T47D (cell line): ENCODE data around the gene COLQ.

Source experiments
- DNase-seq, 2 experiments: peaks; one replicate each; pipeline versions ENCODE4 v3.0.0 to v3.0.0-alpha.2; 2011 to 2012; ENCODE audit warnings: low read depth in 1 of 2, low spot score in 1 of 2
- JUND ChIP-seq: IDR thresholded peaks from 2 replicates; pipeline ENCODE4 v1.6.1; 2012; ENCODE audit warnings: low read depth
- in situ Hi-C: cut with HindIII; loops from 2 replicates; pipeline ENCODE4 v1.10.0; 2016; ENCODE audit warnings: low sequenced_read_pairs, low pct_unique_long_range_greater_than_20kb

Gene COLQ

GRCh38 chr3:15513810-15514662 lies 7.5 kb downstream of the COLQ start:
- in situ Hi-C loops = no loop called here
- TF ChIP-seq JUND = no peak

GRCh38 chr3:15513116-15513515 lies 8.4 kb downstream of the COLQ start:
- TF ChIP-seq JUND = no peak
- no peak for DNase-seq
- in situ Hi-C loops = no loop called here

More at GRCh38 chr3:15513810-15514662, 7.5 kb downstream of the COLQ start:
- no peak for DNase-seq

- DNase-seq = no peak
- no peak for TF ChIP-seq JUND
- in situ Hi-C loops = no loop called here
These were observed 9.3 kb downstream of the COLQ start for GRCh38 chr3:15512166-15512565.

- in situ Hi-C loops = no loop called here
- DNase-seq = no peak
- no peak for TF ChIP-seq JUND
These were observed 10.3 kb downstream of the COLQ start for GRCh38 chr3:15511156-15511555.

- DNase-seq = no peak
- no peak for TF ChIP-seq JUND
- in situ Hi-C loops = no loop called here
These were observed 11.0 kb downstream of the COLQ start for GRCh38 chr3:15510493-15510892.

GRCh38 chr3:15506571-15506970 lies 14.9 kb downstream of the COLQ start:
- in situ Hi-C loops = no loop called here
- TF ChIP-seq JUND = no peak

GRCh38 chr3:15505479-15506165 lies 15.9 kb downstream of the COLQ start:
- DNase-seq = no peak
- in situ Hi-C loops = no loop called here
- no peak for TF ChIP-seq JUND

More at GRCh38 chr3:15506571-15506970, 14.9 kb downstream of the COLQ start:
- DNase-seq = no peak

GRCh38 chr3:15502616-15503015 lies 18.9 kb downstream of the COLQ start:
- no peak for TF ChIP-seq JUND
- in situ Hi-C loops = no loop called here
- DNase-seq = no peak

- no peak for TF ChIP-seq JUND
- in situ Hi-C loops = no loop called here
- DNase-seq = no peak
These were observed 20.4 kb downstream of the COLQ start for GRCh38 chr3:15501126-15501525.

GRCh38 chr3:15500107-15500724 lies 21.3 kb downstream of the COLQ start:
- DNase-seq = no peak
- no peak for TF ChIP-seq JUND
- in situ Hi-C loops = no loop called here

GRCh38 chr3:15499536-15499935 lies 22.0 kb downstream of the COLQ start:
- TF ChIP-seq JUND = no peak
- DNase-seq = no peak
- in situ Hi-C loops = no loop called here

GRCh38 chr3:15498431-15499214 lies 22.9 kb downstream of the COLQ start:
- TF ChIP-seq JUND = no peak
- in situ Hi-C loops = no loop called here
- no peak for DNase-seq

- in situ Hi-C loops = no loop called here
- TF ChIP-seq JUND = no peak
- no peak for DNase-seq
These were observed 23.5 kb downstream of the COLQ start for GRCh38 chr3:15497964-15498363.
